MM.1S (cell line): ENCODE measurements around the gene ASCL2.

ENCODE experiments used
- DNase-seq: peaks from one replicate; pipeline ENCODE4 v3.0.0-alpha.2; 2015
- H2AFZ ChIP-seq: fragments of 300-600 bp; sonication (generic); 2 replicates; pipeline ENCODE4 v1.6.0; 2016; ENCODE audit warnings: antibody characterized with exemption, low read length
- H3F3A ChIP-seq: fragments of 300-600 bp; sonication (generic); 2 replicates; pipeline ENCODE4 v1.6.1; 2016; ENCODE audit warnings: mild to moderate bottlenecking, antibody characterized with exemption, low read length, moderate library complexity, mixed read lengths; ENCODE audit not compliant: insufficient read depth
- H3K27ac ChIP-seq: fragments of 300-600 bp; sonication (generic); 2 replicates; pipeline ENCODE4 v1.5.1; 2016; ENCODE audit warnings: mild to moderate bottlenecking, low read length
- H3K27me3 ChIP-seq: fragments of 300-600 bp; sonication (generic); replicated peaks from 2 replicates; pipeline ENCODE4 v1.6.0; 2016; ENCODE audit warnings: low read length; ENCODE audit not compliant: insufficient read depth
- H3K36me3 ChIP-seq: fragments of 300-600 bp; sonication (generic); replicated peaks from 2 replicates; pipeline ENCODE4 v1.6.1; 2016; ENCODE audit warnings: mild to moderate bottlenecking, low read length, mixed read lengths; ENCODE audit not compliant: insufficient read depth
- H3K4me1 ChIP-seq: fragments of 300-600 bp; sonication (generic); 2 replicates; pipeline ENCODE4 v1.6.1; 2016; ENCODE audit warnings: low read length, mixed read lengths
- H3K4me2 ChIP-seq: fragments of 300-600 bp; sonication (generic); 2 replicates; pipeline ENCODE4 v1.6.0; 2016; ENCODE audit warnings: low read depth, low read length
- H3K4me3 ChIP-seq: fragments of 300-600 bp; sonication (generic); 2 replicates; pipeline ENCODE4 v1.5.1; 2016; ENCODE audit warnings: low read length, mixed read lengths
- H3K79me2 ChIP-seq: fragments of 300-600 bp; sonication (generic); 2 replicates; pipeline ENCODE4 v1.6.1; 2016; ENCODE audit warnings: mixed run types, low read length, mixed read lengths
- H3K9ac ChIP-seq: fragments of 300-600 bp; sonication (generic); 2 replicates; pipeline ENCODE4 v1.6.1; 2016; ENCODE audit warnings: low read length, mixed read lengths
- H3K9me2 ChIP-seq: fragments of 300-600 bp; sonication (generic); replicated peaks from 2 replicates; pipeline ENCODE4 v1.6.1; 2016; ENCODE audit warnings: mild to moderate bottlenecking, low read length, mixed read lengths; ENCODE audit not compliant: insufficient read depth
- H3K9me3 ChIP-seq: fragments of 300-600 bp; sonication (generic); replicated peaks from 2 replicates; pipeline ENCODE4 v1.6.1; 2016; ENCODE audit warnings: mild to moderate bottlenecking, low read length, mixed read lengths; ENCODE audit not compliant: insufficient read depth
- H4K20me1 ChIP-seq: fragments of 300-600 bp; sonication (generic); 2 replicates; pipeline ENCODE4 v1.6.1; 2016; ENCODE audit warnings: mild to moderate bottlenecking, low read length, moderate library complexity, mixed read lengths; ENCODE audit not compliant: insufficient read depth
- CTCF ChIP-seq: fragments of 300-600 bp; sonication (generic); IDR thresholded peaks from 2 replicates; pipeline ENCODE4 v1.5.1; 2016; ENCODE audit warnings: antibody characterized with exemption, low read length, mixed read lengths
- EZH2 ChIP-seq: fragments of 300-600 bp; sonication (generic); optimal IDR thresholded peaks from 2 replicates; pipeline ENCODE3; 2017; ENCODE audit warnings: low read depth, mild to moderate bottlenecking, antibody characterized with exemption, low read length, mixed read lengths
- EZH2phosphoT487 ChIP-seq: fragments of 300-600 bp; sonication (generic); IDR thresholded peaks from 2 replicates; pipeline ENCODE4 v1.6.1; 2018; ENCODE audit warnings: antibody characterized with exemption, low read length

The ASCL2 gene

GRCh38 chr11:2249189-2249916, 21.0 kb downstream of the ASCL2 start:
- Histone ChIP-seq H2AFZ (no peak overlapping the region), H3K4me1 (no peaks in the 10 kb centered on the region), H3K4me3 (no peak overlapping the region), H3K9me2 (no peaks in the 10 kb centered on the region), H3K79me2 (no peaks in the 10 kb centered on the region), H4K20me1 (no peaks in the 10 kb centered on the region), H3K27ac (no peak overlapping the region), H3K27me3 (peaks cover 87% of the 10 kb centered on the region), H3K36me3 (no peaks in the 10 kb centered on the region), H3F3A (no peaks in the 10 kb centered on the region), H3K9ac (no peak overlapping the region), H3K4me2 (no peak overlapping the region), H3K9me3 (no peaks in the 10 kb centered on the region)
- no peak for DNase-seq
- TF ChIP-seq EZH2 (no peak), EZH2phosphoT487 (no peak), CTCF (no peak)

GRCh38 chr11:2248762-2249161, 21.6 kb downstream of the ASCL2 start:
- H3K36me3 ChIP-seq, result no peaks in the 10 kb centered on the region
- H3K79me2 ChIP-seq, result no peaks in the 10 kb centered on the region
- TF ChIP-seq EZH2 (no peak), EZH2phosphoT487 (no peak), CTCF (no peak)
- H3K9ac ChIP-seq, result no peak overlapping the region
- H3K9me2 ChIP-seq, result no peaks in the 10 kb centered on the region
- H3F3A ChIP-seq, result no peaks in the 10 kb centered on the region
- H3K9me3 ChIP-seq, result no peaks in the 10 kb centered on the region
- H3K4me2 ChIP-seq, result no peak overlapping the region
- no peak overlapping the region for H2AFZ ChIP-seq
- DNase-seq, result no peak
- no peaks in the 10 kb centered on the region for H4K20me1 ChIP-seq
- H3K4me3 ChIP-seq, result no peak overlapping the region
- H3K27me3 ChIP-seq, result peaks cover 87% of the 10 kb centered on the region
- H3K27ac ChIP-seq, result no peak overlapping the region
- no peaks in the 10 kb centered on the region for H3K4me1 ChIP-seq

GRCh38 chr11:2248242-2248641, 22.1 kb downstream of the ASCL2 start:
- H3K36me3 ChIP-seq, result no peaks in the 10 kb centered on the region
- no peaks in the 10 kb centered on the region for H3K9me2 ChIP-seq
- no peak overlapping the region for H2AFZ ChIP-seq
- H3K79me2 ChIP-seq, result no peaks in the 10 kb centered on the region
- no peaks in the 10 kb centered on the region for H4K20me1 ChIP-seq
- no peak overlapping the region for H3K4me2 ChIP-seq
- H3K27me3 ChIP-seq, result peaks cover 87% of the 10 kb centered on the region
- TF ChIP-seq EZH2phosphoT487 (no peak), EZH2 (no peak), CTCF (no peak)
- H3K9ac ChIP-seq, result no peak overlapping the region
- no peaks in the 10 kb centered on the region for H3K9me3 ChIP-seq
- DNase-seq, result no peak
- no peak overlapping the region for H3K4me3 ChIP-seq
- H3F3A ChIP-seq, result no peaks in the 10 kb centered on the region
- no peaks in the 10 kb centered on the region for H3K4me1 ChIP-seq
- H3K27ac ChIP-seq, result no peak overlapping the region
